HepG2 (cell line): ENCODE measurements around the gene PDE3B. TPM values are rescaled to one million over a fixed set of nuclear protein-coding genes. Genes with fewer than 3 reads are reported as not detected.
A peak's percentile ranks its signal among the peaks of the same experiment; 100 is the strongest.

ENCODE experiments used
- ATF1 ChIP-seq: IDR thresholded peaks from 2 replicates; pipeline ENCODE4 v1.6.1; 2016; ENCODE audit warnings: mild to moderate bottlenecking, control low read depth
- BCL6 ChIP-seq: IDR thresholded peaks from 2 replicates; pipeline ENCODE4 v1.6.1; 2016; ENCODE audit warnings: missing genetic modification reagents, missing compliant biosample characterization
- ETV5 ChIP-seq: IDR thresholded peaks from 2 replicates; pipeline ENCODE4 v1.6.1; 2018; ENCODE audit warnings: missing biosample characterization, missing genetic modification reagents, inconsistent platforms, borderline replicate concordance
- FOXO1 ChIP-seq: sonication (generic); formaldehyde crosslinking; IDR thresholded peaks from 2 replicates; pipeline ENCODE4 v1.4.0; 2020; ENCODE audit warnings: missing genetic modification reagents
- HNF1B ChIP-seq: sonication (generic); formaldehyde crosslinking; IDR thresholded peaks from 2 replicates; pipeline ENCODE4 v1.5.1; 2020; ENCODE audit warnings: mild to moderate bottlenecking, moderate library complexity, missing genetic modification reagents
- IRF1 ChIP-seq: sonication (generic); formaldehyde crosslinking; IDR thresholded peaks from 2 replicates; pipeline ENCODE4 v1.4.0; 2020; ENCODE audit warnings: low read depth, mild to moderate bottlenecking, missing genetic modification reagents
- MEIS2 ChIP-seq: sonication (generic); formaldehyde crosslinking; IDR thresholded peaks from 2 replicates; pipeline ENCODE4 v1.9.0; 2021; ENCODE audit warnings: mild to moderate bottlenecking, missing genetic modification reagents
- MNT ChIP-seq: fragments of 450-650 bp; IDR thresholded peaks from 2 replicates; pipeline ENCODE4 v1.6.1; 2016
- MTF2 ChIP-seq: sonication (generic); formaldehyde crosslinking; IDR thresholded peaks from 2 replicates; pipeline ENCODE4 v1.5.0; 2020; ENCODE audit warnings: missing genetic modification reagents, borderline replicate concordance
- RXRA ChIP-seq: sonication (generic); formaldehyde crosslinking; IDR thresholded peaks from 2 replicates; pipeline ENCODE4 v1.5.1; 2020; ENCODE audit warnings: missing genetic modification reagents
- TAF15 ChIP-seq: fragments of 200-400 bp; formaldehyde crosslinking; IDR thresholded peaks from one replicate; pipeline ENCODE4 v1.6.1; 2018; ENCODE audit warnings: mild to moderate bottlenecking, low read depth, low read length; ENCODE audit not compliant: poor library complexity, severe bottlenecking
- TEAD2 ChIP-seq: sonication (generic); formaldehyde crosslinking; IDR thresholded peaks from 2 replicates; pipeline ENCODE4 v1.9.0; 2021; ENCODE audit warnings: missing genetic modification reagents
- TERF1 ChIP-seq: sonication (generic); formaldehyde crosslinking; IDR thresholded peaks from 2 replicates; pipeline ENCODE4 v1.8.0; 2022; ENCODE audit warnings: mild to moderate bottlenecking, missing genetic modification reagents, moderate library complexity
- TOPORS ChIP-seq: sonication (generic); formaldehyde crosslinking; IDR thresholded peaks from 2 replicates; pipeline ENCODE4 v1.8.0; 2023; ENCODE audit warnings: mild to moderate bottlenecking, missing genetic modification reagents
- ZC3H4 ChIP-seq: sonication (generic); formaldehyde crosslinking; IDR thresholded peaks from 2 replicates; pipeline ENCODE4 v1.4.0; 2020; ENCODE audit warnings: missing genetic modification reagents, borderline replicate concordance
- ZNF12 ChIP-seq: sonication (generic); formaldehyde crosslinking; IDR thresholded peaks from 2 replicates; pipeline ENCODE4 v1.5.0; 2020; ENCODE audit warnings: missing genetic modification reagents
- ZNF143 ChIP-seq: sonication (generic); formaldehyde crosslinking; IDR thresholded peaks from 2 replicates; pipeline ENCODE4 v1.4.0; 2020; ENCODE audit warnings: missing genetic modification reagents
- ZNF230 ChIP-seq: sonication (generic); formaldehyde crosslinking; IDR thresholded peaks from 2 replicates; pipeline ENCODE4 v1.4.0; 2020; ENCODE audit warnings: mild to moderate bottlenecking, missing genetic modification reagents
- ZNF580 ChIP-seq: IDR thresholded peaks from 2 replicates; pipeline ENCODE4 v1.6.1; 2016; ENCODE audit warnings: low read depth, borderline replicate concordance
- ZNF619 ChIP-seq: sonication (generic); formaldehyde crosslinking; IDR thresholded peaks from 2 replicates; pipeline ENCODE4 v1.4.0; 2020; ENCODE audit warnings: mild to moderate bottlenecking, missing genetic modification reagents
- ZNF770 ChIP-seq: sonication (generic); formaldehyde crosslinking; IDR thresholded peaks from 2 replicates; pipeline ENCODE4 v1.5.0; 2020; ENCODE audit warnings: mild to moderate bottlenecking, missing genetic modification reagents
- polyA plus RNA-seq, 8 experiments: library from polyadenylated mRNA; depleted of rRNA in 3 of 8; stranded (reverse) in 7 of 8; unstranded in 1 of 8; fragments of >200 nt; fragmentation: Illumina TruSeq in 4 of 8; extraction: Trizol in 4 of 8; gene quantifications; 2 replicates each; pipeline versions ENCODE4 v1.2.1 to v1.2.3, GENCODE V29; 2011 to 2016; ENCODE audit warnings: low read depth in 4 of 8, missing spikeins in 1 of 8, mixed read lengths in 1 of 8; ENCODE audit not compliant: insufficient read depth in 1 of 8
- total RNA-seq, 5 experiments: library from RNA; depleted of rRNA; stranded (reverse); fragments of >200 nt; fragmentation: Illumina TruSeq; extraction: Trizol; gene quantifications; 2 replicates each; pipeline ENCODE4 v1.2.3, GENCODE V29; 2016; ENCODE audit warnings: low read depth in 1 of 5

Gene PDE3B
- total and polyA plus RNA-seq, 2 of the 13 experiments (the other 11 are each of a cell fraction or from before 2014, with no cell fraction given): 14.1 to 26.5 TPM

- TF ChIP-seq TERF1 (CRISPR knock-in tag): no peak
- peak; percentile 69 for TF ChIP-seq BCL6 (CRISPR knock-in tag)
- TF ChIP-seq RXRA (CRISPR knock-in tag): no peak; the same call in 1 of the 2 replicates
- TF ChIP-seq ZNF230 (CRISPR knock-in tag): no peak
- no peak for TF ChIP-seq TAF15
- no peak for TF ChIP-seq FOXO1
- TF ChIP-seq TEAD2 (CRISPR knock-in tag): no peak
- no peak for TF ChIP-seq ZNF143 (CRISPR knock-in tag)
- no peak for TF ChIP-seq ZC3H4 (CRISPR knock-in tag)
- TF ChIP-seq ZNF770: no peak
- peak; percentile 15; the same call in 1 of the 2 replicates for TF ChIP-seq ETV5 (CRISPR knock-in tag)
- no peak for TF ChIP-seq IRF1 (CRISPR knock-in tag)
- no peak; the same call in 1 of the 2 replicates for TF ChIP-seq ATF1 (CRISPR knock-in tag)
- TF ChIP-seq ZNF12 (CRISPR knock-in tag): no peak
- no peak for TF ChIP-seq TOPORS
- no peak for TF ChIP-seq ZNF619 (CRISPR knock-in tag)
- no peak for TF ChIP-seq HNF1B (CRISPR knock-in tag)
- TF ChIP-seq MTF2 (CRISPR knock-in tag): no peak
- no peak for TF ChIP-seq ZNF580
- no peak for TF ChIP-seq MNT
- TF ChIP-seq MEIS2 (CRISPR knock-in tag): no peak
Observed at GRCh38 chr11:14619603-14620531, 23.7 kb upstream of the PDE3B start (continued).
